GM20431 (cell line): ENCODE measurements around the gene CD28.

Experiments used
- in situ Hi-C: fragments of 300-500 bp; cut with MseI, MboI; formaldehyde crosslinking; loops from one replicate; pipeline ENCODE4 v1.15.0; 2020; ENCODE audit warnings: low sequenced_read_pairs; ENCODE audit not compliant: unreplicated experiment

The CD28 gene

DNA sequence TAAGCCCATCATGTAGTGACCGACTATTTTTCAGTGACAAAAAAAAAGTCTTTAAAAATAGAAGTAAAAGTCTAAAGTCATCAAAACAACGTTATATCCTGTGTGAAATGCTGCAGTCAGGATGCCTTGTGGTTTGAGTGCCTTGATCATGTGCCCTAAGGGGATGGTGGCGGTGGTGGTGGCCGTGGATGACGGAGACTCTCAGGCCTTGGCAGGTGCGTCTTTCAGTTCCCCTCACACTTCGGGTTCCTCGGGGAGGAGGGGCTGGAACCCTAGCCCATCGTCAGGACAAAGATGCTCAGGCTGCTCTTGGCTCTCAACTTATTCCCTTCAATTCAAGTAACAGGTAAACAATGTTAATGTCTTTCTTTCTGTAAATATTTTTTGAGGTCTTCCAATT is at the start of gene CD28:
Gene CD28, plus strand, starts transcription at position 237 of the 400 bp plus-strand sequence. Its CDS starts 58 bp downstream, at position 295.
- in situ Hi-C loops: no loop called here

DNA sequence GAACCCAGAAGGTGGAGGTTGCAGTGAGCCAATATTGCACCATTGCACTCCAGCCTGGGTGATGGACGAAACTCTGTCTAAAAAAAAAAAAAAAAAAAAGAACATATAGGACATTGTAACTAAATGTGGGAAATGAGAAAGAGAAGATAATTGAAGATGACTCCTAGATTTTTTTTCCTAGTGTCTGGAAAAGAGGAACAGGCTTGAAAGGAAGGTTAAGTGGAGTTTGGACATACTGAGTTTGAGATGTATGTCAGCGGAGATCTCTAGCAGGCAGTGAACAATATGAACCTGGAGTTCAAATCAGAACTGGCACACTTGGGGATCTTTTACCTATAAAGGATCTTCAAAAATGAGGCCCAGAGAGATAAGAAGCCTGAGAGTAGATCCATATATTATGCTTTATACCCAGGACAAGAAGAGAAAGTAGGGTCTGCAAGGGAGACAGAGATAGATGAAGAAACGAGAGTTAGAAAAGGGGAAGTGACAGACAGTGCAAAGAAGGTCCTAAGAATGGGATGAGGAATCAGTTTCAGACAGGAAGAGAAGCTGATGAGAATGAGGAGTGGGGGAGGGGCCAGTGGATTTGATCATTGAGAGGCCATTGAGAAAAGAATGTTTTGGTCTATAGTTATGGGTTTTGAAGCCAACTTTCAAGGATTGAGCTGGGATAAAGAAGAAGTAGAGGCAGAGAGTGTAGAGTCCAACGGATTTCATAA is 46.9 kb upstream of the CD28 start:
- in situ Hi-C loops: no loop called here

DNA sequence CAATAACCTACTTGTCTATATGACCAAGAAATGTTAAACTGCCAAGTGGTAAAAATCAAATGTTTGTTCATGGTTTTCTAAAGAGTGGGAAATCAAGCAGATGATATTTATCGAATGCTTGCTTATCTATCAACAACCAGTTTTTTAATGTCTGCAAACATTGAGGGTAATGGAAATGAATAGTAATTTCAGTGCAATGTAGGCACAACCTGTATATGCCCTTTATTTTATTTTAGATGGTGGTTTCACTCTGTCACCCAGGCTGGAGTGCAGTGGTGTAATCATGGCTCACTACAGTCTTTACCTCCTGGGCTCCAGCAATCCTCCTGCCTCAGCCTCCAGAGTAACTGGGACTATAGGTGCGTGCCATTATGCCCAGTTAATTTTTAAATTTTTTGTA is 46.0 kb upstream of the CD28 start:
- in situ Hi-C loops: no loop called here

DNA sequence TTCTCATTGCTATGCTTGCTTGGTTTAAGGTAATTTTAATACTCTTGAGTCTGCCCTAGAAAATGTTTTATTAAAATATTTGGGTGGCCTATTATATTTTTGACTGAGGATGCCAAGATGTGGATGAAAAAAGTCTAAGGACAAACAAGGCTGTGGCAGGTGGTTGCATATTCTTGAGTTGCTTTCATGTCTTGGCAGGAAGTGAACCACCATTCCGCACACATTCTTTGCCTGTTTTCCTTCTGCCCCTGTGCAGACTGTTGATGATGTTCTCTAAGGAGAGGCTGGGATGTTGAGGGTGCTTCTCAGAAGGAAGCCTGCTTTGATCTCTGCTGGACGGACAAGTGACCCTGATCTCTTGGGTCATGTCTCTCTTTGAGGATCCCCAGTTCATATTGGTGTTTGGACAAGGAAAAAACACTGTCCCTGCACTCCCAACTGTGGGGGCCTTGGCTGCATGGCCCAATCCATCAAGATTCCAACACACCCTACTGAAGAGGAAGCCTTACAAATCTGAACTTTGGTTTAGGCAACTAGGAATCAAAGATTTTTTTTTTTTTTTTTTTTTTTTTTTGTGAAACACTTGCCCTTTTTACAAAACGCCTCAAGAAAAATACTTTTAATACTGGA is 45.0 kb upstream of the CD28 start:
- in situ Hi-C loops: no loop called here

DNA sequence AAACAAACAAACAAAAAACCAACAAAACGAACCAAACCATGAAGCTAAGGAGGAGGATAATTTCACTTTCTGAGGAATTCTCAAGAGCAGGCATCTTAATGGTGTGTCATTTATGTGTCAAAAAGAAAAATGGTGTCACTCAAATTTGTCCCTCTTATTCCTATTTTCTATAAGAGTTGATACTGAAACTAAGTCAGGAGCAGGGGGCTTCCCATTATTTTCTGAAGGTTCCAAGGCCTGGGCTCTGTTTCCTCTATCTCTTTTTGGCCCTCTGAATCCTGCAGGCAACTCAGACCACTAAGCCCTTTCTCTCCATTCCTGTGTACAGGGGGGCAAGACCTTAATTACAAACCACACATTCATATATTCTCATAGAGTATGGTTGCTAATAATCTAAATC is 44.0 kb upstream of the CD28 start:
- in situ Hi-C loops: no loop called here

DNA sequence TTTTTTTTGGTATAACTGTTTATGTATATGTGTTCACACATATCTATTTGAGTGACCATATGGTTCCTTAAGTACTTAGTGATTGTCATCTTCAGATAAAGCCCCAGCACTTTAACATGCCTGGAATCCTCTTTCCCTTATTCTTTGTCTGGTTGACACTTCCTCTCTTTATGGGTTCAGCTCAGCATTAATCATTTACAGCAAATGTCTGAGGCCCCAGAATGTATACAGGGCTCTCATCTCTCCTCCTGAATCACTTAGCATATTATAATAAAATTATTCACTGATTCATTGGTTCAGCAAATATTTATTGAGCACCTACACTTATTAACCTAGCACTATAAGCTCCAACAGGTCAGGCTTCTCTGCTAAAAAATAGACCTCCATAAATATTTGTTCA is 43.5 kb upstream of the CD28 start:
- in situ Hi-C loops: no loop called here

DNA sequence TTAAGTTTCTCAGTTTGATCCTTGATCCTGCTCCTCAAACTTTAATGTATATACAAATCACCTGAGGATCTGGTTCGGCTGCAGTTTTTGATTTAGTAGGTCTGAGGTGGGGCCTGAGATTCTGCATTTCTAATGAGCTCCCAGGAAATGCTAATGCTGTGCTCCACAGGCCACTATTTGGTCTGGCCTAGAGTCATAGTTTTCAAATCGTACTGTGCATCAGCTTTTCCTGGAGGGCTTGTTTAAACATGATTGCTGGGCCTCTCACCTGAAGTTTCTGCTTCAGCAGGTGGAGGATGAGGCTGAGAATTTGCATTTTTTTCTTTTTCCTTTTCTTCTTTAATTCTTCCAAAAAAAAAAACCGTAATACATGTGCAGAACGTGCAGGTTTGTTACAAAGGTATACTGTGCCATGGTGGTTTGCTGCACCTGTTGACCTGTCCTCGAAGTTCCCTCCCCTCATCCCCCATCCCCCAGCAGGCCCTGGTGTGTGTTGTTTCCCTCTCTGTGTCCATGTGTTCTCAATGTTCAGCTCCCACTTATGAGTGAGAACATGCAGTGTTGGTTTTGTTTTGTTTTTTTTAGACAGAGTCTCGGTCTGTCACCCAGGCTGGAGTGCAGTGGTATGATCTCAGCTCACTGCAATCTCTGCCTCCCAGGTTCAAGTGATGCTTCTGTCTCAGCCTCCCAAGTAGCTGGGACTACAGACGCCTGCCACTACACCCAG is 42.2 kb upstream of the CD28 start:
- in situ Hi-C loops: no loop called here

DNA sequence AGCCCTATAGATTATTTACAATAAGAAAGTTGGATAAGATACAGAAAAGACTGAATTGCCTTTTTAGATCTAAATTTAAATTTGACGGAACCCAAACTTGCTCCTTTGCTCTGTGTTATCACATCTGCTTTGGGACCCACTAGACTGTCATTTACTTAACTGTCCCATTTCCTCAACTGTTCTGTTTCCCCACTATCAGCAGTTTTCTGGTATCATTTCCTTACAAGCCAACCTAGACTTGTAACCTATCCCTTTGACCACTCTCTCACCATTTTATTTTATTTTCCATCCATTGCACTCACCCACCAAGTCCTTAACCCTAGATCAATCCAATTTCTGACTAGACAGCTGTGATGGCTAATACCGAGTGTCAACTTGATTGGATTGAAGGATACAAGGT is 38.6 kb upstream of the CD28 start:
- in situ Hi-C loops: no loop called here

DNA sequence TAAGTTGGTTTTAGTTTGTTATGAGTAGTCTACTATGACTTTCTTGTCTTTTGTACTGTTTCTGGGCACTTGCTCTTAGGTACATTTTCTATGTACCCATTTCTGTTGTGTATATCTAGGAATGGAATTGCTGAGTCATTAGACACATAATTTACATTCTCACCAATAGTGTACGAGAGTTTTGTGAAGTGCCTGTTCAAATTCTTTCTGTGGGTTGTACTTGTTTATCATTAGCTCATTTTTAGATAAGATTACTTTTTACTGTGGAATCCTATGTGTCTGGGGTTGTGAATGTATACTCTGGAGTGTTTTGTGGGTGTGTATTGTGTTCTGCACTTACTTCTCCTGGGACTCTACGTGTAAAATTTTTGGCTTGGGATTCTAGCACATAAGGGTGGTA is 36.6 kb upstream of the CD28 start:
- in situ Hi-C loops: no loop called here

DNA sequence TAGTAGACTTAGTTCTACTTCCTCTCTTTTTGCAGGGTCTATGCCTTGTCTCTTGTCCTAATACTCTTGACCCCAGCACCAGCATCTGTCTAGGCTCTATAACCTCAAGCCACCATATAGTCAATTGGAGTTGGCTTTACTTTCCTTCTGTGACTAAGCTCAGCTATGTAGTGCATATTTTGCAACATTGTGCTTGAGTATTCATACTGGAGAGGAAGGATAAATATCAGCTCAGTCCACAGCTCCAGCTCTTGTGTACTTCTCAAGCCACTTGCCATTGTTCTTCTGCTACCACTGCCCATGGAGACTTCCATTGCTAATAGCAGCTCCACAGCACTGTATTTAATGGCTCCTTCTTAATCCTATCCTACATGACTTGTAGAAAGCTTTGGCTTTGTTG is 35.5 kb upstream of the CD28 start:
- in situ Hi-C loops: no loop called here

DNA sequence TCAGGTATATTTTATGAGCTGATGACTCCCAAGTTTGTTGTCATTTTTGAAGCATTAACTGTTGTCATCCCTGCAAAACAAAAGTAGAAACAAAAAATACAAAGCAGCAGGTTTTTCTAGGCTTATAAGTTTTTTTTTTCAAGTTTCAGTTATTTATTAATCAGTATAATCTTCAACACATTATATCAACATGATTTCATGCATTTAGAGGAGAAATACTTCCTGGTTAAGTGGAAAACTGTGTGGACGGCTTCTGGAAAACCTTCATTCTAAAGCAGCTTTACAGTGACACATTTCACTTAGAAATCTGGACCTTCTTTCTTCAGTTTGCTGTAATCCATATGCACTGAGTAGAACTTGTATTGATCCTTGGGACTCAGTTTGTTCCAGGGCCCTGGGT is 34.6 kb upstream of the CD28 start:
- in situ Hi-C loops: no loop called here

DNA sequence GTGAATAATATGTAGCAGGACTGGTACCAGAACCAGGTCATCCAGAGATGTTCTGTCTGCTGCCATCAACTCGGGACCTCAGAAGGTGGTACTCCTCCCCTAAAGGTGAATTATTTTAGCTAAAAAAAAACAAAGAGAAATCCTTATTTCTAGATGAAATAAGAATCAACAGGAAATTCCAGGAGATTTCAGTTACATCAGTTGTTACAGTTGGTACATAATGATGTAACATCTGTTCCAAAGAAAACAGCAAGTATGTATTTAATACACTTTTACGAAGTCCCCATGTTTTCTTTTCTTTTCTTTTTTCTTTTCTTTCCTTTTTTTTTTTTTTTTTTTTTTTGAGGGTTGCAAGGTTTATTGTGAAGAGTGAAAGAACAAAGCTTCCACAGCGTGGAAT is 33.6 kb upstream of the CD28 start:
- in situ Hi-C loops: no loop called here

DNA sequence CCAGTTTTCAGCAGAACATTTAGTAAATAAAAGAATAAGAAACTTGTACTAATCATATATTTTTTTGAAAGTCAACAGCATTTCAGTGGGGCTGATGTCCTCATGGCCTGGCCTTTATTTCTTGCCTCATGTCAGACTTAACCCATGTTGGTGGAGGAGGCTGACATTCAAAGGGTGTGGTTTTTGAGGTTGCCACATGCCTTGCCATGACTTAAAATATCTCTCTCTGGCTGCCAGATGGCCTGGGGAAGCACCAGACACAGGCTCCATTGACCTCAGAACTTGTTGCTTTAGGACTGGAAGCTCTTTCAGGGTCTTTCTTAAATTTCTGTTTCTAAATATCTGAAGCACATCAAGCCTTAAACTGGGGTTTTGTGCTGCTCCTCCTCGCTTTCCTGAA is 32.5 kb upstream of the CD28 start:
- in situ Hi-C loops: no loop called here

DNA sequence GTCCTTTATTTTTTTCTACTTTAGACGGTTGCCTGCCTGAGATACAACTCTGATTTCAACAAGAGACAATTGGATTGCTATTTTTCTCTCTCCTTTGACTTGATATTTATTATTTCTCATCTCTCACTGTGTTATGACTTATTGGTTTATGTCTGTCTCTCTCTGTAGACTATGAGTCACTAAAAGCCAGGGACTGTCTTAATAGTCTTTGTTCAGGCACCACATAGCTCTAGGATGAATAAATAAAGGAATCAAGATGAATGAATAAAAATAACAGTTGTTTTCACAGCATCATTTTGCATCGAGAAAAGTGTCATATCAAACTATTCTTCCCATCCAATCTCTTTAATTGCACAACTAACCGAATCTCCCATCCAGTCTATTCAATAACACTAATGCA is 31.4 kb upstream of the CD28 start:
- in situ Hi-C loops: no loop called here

DNA sequence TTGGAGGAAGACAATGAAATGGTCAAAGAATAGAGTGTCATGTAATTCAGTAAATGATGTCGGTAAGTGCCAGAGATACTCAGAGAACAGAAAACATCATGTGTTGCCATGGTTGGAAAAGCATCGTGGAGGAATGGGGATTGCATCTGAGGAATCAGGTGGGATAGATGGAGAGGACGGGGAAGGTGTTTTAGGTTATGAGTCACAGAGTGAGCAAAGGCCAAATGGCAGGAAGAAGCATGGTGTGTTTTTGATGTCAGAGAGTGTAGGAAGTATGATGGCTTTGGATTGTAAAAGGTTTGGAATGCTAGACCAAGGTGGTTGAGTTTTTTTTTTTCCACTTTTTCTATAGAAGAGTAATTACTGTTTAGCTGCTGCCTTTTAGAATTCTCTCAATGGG is 27.5 kb upstream of the CD28 start:
- in situ Hi-C loops: no loop called here

DNA sequence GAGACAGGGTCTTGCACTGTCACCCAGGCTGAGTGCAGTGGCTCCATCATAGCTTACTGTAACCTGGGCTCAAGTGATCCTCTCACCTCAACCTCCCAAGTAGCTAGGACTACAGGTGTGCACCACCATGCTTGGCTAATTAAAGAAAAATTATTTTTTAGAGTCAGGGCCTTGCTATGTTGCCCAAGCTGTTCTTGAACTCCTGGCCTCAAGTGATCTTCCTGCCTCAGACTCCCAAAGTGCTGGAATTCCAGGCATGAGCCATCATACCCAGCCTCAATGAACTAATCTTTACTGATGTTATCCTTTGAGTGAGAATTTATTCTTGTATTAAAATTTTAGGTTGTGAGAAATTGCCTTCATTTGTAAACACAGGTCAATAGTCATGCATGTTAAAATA is 27.0 kb upstream of the CD28 start:
- in situ Hi-C loops: no loop called here

DNA sequence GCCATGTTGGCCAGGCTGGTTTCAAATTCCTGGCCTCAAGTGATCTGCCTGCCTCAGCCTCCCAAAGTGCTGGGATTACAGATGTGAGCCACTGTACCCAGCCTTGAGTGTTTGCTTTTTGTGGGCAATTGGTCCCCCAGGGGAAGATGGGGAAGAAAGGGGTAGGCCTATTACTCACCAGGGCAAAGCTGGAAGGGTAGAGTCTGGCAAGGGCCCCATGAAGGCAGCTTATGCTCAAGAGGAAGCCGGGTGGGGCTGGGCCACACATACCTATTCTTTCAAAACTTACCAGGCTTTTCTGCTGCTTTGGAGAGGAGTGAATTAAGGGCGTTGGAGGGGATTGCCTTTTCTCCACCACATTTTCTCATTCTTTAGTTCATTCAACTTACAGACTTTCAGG is 24.5 kb upstream of the CD28 start:
- in situ Hi-C loops: no loop called here

DNA sequence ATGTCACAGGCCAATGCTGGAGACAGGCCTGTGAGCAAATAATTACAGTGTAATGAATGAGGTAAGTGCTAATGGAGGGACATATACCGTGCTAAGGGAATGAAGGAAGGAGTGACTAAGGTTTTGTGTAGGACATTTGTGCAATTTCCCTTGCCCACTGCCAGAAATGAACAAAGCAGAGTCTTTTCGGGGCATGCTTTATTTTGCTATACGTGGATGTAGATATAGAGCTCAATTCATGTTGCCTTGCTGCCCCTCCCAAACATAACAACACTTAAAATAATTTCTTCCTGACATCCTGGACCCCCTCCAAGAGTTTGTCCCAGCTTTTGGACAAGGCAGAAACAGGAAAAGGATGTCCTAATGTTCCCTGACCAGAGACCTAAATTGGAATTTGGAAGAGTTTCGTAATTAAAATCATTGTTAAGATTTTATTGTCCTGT is 23.7 kb upstream of the CD28 start:
- in situ Hi-C loops: no loop called here

DNA sequence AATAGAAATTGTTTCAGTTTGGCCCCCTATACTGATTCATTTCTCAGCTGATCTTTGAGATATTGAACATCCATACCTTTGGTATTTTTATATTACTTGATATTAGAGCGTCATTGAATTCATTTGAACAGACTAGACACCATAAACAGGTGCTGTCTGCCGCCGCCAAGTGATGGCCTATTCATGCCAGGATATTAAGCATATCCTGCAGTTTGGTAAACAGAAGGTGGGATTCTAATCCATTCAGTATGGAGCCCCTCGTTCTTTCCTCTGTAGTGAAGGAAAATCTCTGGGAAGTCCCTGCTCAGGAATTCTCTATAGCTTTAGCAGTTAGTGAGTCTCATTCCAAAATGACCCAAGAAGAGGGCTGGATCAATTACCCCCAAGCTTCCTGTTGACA is 23.0 kb upstream of the CD28 start:
- in situ Hi-C loops: no loop called here

DNA sequence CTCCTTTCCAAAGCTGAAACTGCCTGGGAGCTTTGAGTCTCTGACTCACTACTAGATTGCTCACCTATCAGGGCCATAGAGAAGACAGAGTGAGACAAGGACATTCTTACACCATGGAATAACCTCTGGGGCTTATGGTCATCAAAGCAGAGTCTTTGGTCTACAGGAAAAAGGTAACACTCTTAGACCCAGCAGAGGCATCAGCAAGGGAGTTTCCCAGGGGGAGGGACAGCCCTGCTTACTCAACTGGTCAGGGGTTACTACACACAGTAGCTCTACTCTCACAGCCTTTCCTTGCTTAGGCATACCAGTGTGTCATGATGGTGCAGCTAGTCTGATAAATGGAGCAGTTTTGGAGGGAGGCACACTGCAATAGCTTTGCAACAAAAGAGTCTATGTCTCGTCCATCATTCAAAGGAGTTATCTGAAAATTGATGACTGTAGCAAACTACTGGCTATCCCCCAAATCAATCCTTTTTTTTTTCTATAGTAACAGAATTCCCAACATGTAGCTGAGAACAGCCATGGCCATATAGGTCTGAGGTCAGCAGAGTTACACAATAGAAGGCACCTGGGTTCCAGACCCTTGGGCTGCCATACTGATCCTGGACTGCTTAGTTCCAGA is 22.4 kb upstream of the CD28 start:
- in situ Hi-C loops: no loop called here

DNA sequence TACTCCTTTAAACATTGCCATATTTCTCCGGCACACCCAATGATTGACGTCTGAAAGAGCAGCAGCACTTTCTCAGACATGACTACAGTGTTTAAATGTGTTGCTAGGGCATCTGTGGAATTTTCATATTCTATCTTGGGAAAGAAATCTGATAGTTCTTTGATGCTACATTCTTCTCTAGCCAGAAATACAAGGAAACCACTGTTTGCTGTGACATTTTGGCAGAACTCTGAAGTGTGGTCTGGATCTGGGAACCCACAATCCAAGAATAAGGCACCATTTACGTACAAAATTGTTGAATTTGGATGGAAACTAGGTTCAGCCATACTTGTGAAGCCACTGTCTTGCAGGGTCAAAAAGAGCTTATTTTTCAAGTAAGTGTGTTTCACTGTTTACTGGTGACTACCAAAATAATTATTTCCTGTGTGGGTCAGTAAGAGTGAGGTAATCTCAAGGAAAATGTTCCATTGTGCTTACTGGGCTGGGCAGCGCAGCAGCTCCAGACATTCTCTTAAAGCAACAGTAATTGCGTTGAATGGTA is 21.3 kb upstream of the CD28 start:
- in situ Hi-C loops: no loop called here
